HG03064 (cell line): ENCODE results near the gene HMGCS1.
"Not testable (repeated sequence)": the region's sequence is repeated elsewhere in the genome, so short reads cannot be mapped to it uniquely, and the experiment has no call there.

ENCODE experiments used
- ATAC-seq: cut with Tn5 transposase; IDR thresholded peaks from one replicate; pipeline ENCODE4 v1.9.1; 2021; ENCODE audit warnings: low read depth; ENCODE audit not compliant: unreplicated experiment

HMGCS1 gene

GRCh38 chr5:43313854-43314457, 744 bp upstream of the HMGCS1 start:
- no peak for ATAC-seq

- ATAC-seq: peak; percentile 4
These were observed 545 bp downstream of the HMGCS1 start for GRCh38 chr5:43312699-43313034.

- ATAC-seq: no peak
These were observed 1.0 kb downstream of the HMGCS1 start for GRCh38 chr5:43312076-43312661.

GRCh38 chr5:43309637-43310036, 3.6 kb downstream of the HMGCS1 start:
- no peak for ATAC-seq

GRCh38 chr5:43309122-43309521, 4.1 kb downstream of the HMGCS1 start:
- no peak for ATAC-seq

- ATAC-seq: not testable (repeated sequence)
These were observed 6.3 kb downstream of the HMGCS1 start for GRCh38 chr5:43306954-43307353.

- ATAC-seq: no peak
These were observed 7.2 kb downstream of the HMGCS1 start for GRCh38 chr5:43305948-43306565.

GRCh38 chr5:43304525-43304924, 8.7 kb downstream of the HMGCS1 start:
- ATAC-seq: no peak

GRCh38 chr5:43303242-43303641, 10.0 kb downstream of the HMGCS1 start:
- ATAC-seq: no peak

GRCh38 chr5:43302481-43302880, 10.7 kb downstream of the HMGCS1 start:
- ATAC-seq: no peak

- ATAC-seq: no peak
These were observed 11.5 kb downstream of the HMGCS1 start for GRCh38 chr5:43301653-43302091.

- ATAC-seq: no peak
These were observed 13.1 kb downstream of the HMGCS1 start for GRCh38 chr5:43300112-43300511.

GRCh38 chr5:43298443-43298842, 14.8 kb downstream of the HMGCS1 start:
- ATAC-seq: no peak

GRCh38 chr5:43296835-43297234, 16.4 kb downstream of the HMGCS1 start:
- no peak for ATAC-seq

- no peak for ATAC-seq
These were observed 18.0 kb downstream of the HMGCS1 start for GRCh38 chr5:43295202-43295601.

- no peak for ATAC-seq
These were observed 19.0 kb downstream of the HMGCS1 start for GRCh38 chr5:43294226-43294625.

- no peak for ATAC-seq
These were observed 22.5 kb downstream of the HMGCS1 start for GRCh38 chr5:43290726-43291125.

- no peak for ATAC-seq
These were observed 24.9 kb downstream of the HMGCS1 start for GRCh38 chr5:43288269-43288831.

GRCh38 chr5:43287493-43287892, 25.7 kb downstream of the HMGCS1 start:
- ATAC-seq: no peak

GRCh38 chr5:43286623-43287022, 26.6 kb downstream of the HMGCS1 start:
- ATAC-seq: no peak

- no peak for ATAC-seq
These were observed 31.2 kb downstream of the HMGCS1 start for GRCh38 chr5:43281840-43282658.
